GM13976 (cell line): ENCODE measurements around the gene TRAPPC12.

ENCODE experiments used
- DNase-seq: peaks from one replicate; pipeline ENCODE4 v3.0.0; 2012; ENCODE audit warnings: low spot score
- CTCF ChIP-seq: IDR thresholded peaks from 2 replicates; pipeline ENCODE4 v1.5.1; 2012; ENCODE audit warnings: borderline replicate concordance, mild to moderate bottlenecking; ENCODE audit not compliant: insufficient read depth; ENCODE audit errors: extremely low read depth, missing control alignments, control extremely low read depth
- in situ Hi-C: fragments of 300-500 bp; cut with MboI; formaldehyde crosslinking; loops from one replicate; pipeline ENCODE4 v1.12.0; 2022; ENCODE audit warnings: low sequenced_read_pairs, mixed read lengths, inconsistent platforms; ENCODE audit not compliant: unreplicated experiment

Gene TRAPPC12

DNA sequence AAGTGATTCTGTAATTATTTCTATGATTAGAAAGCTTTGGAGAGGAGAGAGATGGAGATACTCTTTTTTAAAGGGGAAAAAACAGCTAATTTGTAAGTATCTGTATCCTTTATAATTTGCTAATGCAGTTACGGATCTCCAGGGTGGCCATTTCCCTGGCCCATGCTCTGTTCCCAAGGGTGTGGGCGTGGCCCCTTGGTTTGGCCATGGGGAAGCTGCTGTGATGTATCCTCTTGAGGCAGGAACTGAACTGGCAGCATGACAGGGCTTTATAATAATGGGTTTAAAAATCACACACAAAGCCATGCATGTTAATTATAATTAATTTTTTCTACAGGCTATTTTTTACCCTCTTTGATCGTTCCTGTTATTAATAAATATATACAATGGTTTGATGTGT, 27.0 kb downstream of the TRAPPC12 start:
- DNase-seq = no peak
- in situ Hi-C loops = no loop called here
- no peak for TF ChIP-seq CTCF

GRCh38 chr2:3408781-3409180, 29.3 kb downstream of the TRAPPC12 start:
- no peak for DNase-seq
- in situ Hi-C loops = no loop called here
- TF ChIP-seq CTCF = no peak

GRCh38 chr2:3409627-3410170, 30.2 kb downstream of the TRAPPC12 start:
- no peak for TF ChIP-seq CTCF
- in situ Hi-C loops = no loop called here
- no peak for DNase-seq

- no peak for DNase-seq
- no peak for TF ChIP-seq CTCF
- in situ Hi-C loops = no loop called here
Measured at GRCh38 chr2:3411103-3411502, 31.6 kb downstream of the TRAPPC12 start.

DNA sequence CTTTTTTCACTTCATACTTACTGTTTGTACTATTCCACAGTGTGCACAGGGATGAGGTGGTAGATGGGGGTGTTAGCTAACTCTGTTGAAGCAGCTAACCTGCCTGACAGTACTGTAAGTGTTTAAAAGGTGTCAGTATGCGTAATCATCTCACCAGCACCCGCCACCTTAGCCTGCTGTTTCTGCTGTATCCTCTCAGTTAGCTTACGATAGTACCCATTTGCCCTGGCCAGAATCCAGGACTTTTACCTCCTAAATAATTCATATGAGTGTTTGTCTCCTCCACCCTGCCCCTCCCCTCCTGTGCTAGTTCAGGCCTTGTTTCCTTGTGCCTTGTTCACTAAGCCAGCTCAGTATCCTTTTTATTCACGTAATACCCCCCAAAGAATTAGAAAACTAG, 34.2 kb downstream of the TRAPPC12 start:
- no peak for TF ChIP-seq CTCF
- no peak for DNase-seq
- in situ Hi-C loops = no loop called here

GRCh38 chr2:3414133-3414860, 34.8 kb downstream of the TRAPPC12 start:
- in situ Hi-C loops = no loop called here
- no peak for TF ChIP-seq CTCF
- DNase-seq = no peak

DNA sequence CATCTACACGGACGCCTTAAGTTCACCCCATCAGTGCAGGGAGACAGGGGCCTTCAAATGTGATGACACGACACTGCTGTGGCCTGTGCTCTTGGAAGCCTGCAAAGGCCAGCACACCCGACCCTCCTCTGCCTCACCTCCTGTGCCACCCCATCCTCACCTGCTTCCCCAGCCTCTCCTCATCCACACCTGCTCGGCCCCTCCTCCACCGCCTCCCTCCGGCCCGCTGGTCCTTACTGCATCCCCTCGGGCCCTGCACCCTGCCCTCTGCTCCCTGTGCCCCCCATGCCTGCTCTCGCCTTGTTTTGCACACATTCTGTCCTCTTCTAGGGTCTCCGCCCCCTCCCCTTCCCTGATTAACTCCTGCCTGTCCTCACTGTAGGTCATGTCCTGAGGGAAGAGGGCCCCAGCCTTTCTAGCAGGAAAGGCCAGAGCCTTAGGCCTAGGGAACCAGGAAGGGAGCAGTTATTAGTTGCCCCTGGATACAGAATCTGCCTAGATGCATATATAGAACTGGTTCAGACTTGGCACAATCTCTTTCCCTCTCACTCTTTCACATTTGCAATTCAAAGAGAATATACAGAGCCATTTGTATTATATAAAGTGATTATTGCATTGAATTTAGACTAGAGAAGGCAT, 39.4 kb downstream of the TRAPPC12 start:
- DNase-seq = no peak
- in situ Hi-C loops = no loop called here
- TF ChIP-seq CTCF = no peak
